DND-41 (cell line): ENCODE data around the gene GPR108.

Experiments
- ATAC-seq: fragments of 200-7000 bp; cut with Tn5 transposase; 3 replicates; pipeline ENCODE4 v1.9.1; 2021; ENCODE audit warnings: low read depth; ENCODE audit not compliant: insufficient read depth
- DNase-seq: peaks from one replicate; pipeline ENCODE4 v3.0.0-alpha.2; 2020
- H2AFZ ChIP-seq: 2 replicates; pipeline ENCODE4 v1.6.0; 2012; ENCODE audit warnings: low read depth, low read length
- H3K27ac ChIP-seq: 2 replicates; pipeline ENCODE4 v1.5.1; 2012; ENCODE audit warnings: low read length, inconsistent platforms
- H3K27me3 ChIP-seq: fragments of 200-600 bp; sonication (generic); 2 replicates; pipeline ENCODE4 v1.6.0; 2012; ENCODE audit warnings: low read length, mild to moderate bottlenecking, inconsistent platforms; ENCODE audit not compliant: insufficient read depth, poor library complexity
- H3K36me3 ChIP-seq: 2 replicates; pipeline ENCODE4 v1.5.1; 2012; ENCODE audit warnings: low read length, inconsistent platforms; ENCODE audit not compliant: insufficient read depth
- H3K4me1 ChIP-seq: 2 replicates; pipeline ENCODE4 v1.5.1; 2012; ENCODE audit warnings: mild to moderate bottlenecking, low read length; ENCODE audit not compliant: insufficient read depth
- H3K4me2 ChIP-seq: 2 replicates; pipeline ENCODE4 v1.6.0; 2012; ENCODE audit warnings: mild to moderate bottlenecking, moderate library complexity, low read length, inconsistent platforms; ENCODE audit not compliant: insufficient read depth
- H3K4me3 ChIP-seq, 2 experiments: fragments of 200-600 bp in 1 of 2; shearing (Covaris generic) in 1 of 2; 2 replicates each; pipeline ENCODE4 v1.5.1; 2012 to 2016; ENCODE audit warnings: inconsistent platforms in 2 of 2, low read length in 2 of 2, mild to moderate bottlenecking in 2 of 2, low read depth in 1 of 2, moderate library complexity in 1 of 2
- H3K79me2 ChIP-seq: 2 replicates; pipeline ENCODE4 v1.6.0; 2012; ENCODE audit warnings: low read length, inconsistent platforms; ENCODE audit not compliant: insufficient read depth
- H3K9ac ChIP-seq: 2 replicates; pipeline ENCODE4 v1.6.0; 2012; ENCODE audit warnings: low read depth, mild to moderate bottlenecking, inconsistent platforms, low read length, moderate library complexity
- H3K9me3 ChIP-seq: 2 replicates; pipeline ENCODE4 v1.5.1; 2012; ENCODE audit warnings: low read length, moderate library complexity, mild to moderate bottlenecking, inconsistent platforms; ENCODE audit not compliant: insufficient read depth, severe bottlenecking
- H4K20me1 ChIP-seq: 2 replicates; pipeline ENCODE4 v1.6.0; 2012; ENCODE audit warnings: low read length; ENCODE audit not compliant: insufficient read depth
- CTCF ChIP-seq: IDR thresholded peaks from 2 replicates; pipeline ENCODE4 v1.5.1; 2012; ENCODE audit warnings: borderline replicate concordance, low read length, moderate library complexity, mild to moderate bottlenecking; ENCODE audit not compliant: poor library complexity, severe bottlenecking; ENCODE audit errors: extremely low read depth
- EZH2 ChIP-seq: IDR thresholded peaks from 3 replicates; pipeline ENCODE4 v1.6.1; 2012; ENCODE audit warnings: borderline replicate concordance, low read depth, mild to moderate bottlenecking, moderate library complexity, low read length, inconsistent platforms; ENCODE audit not compliant: severe bottlenecking

Gene GPR108

GRCh38 chr19:6685482-6685881 lies 51.9 kb downstream of the GPR108 start:
- Histone ChIP-seq H3K9me3 (no peaks in the 10 kb centered on the region), H4K20me1 (no peaks in the 10 kb centered on the region), H2AFZ (no peak overlapping the region), H3K36me3 (no peaks in the 10 kb centered on the region), H3K4me2 (no peak overlapping the region), H3K4me3 (no peak overlapping the region), H3K4me1 (no peaks in the 10 kb centered on the region), H3K27ac (no peak overlapping the region), H3K27me3 (peaks cover 4% of the 10 kb centered on the region), H3K9ac (no peak overlapping the region), H3K79me2 (no peaks in the 10 kb centered on the region)
- ATAC-seq (no peak), DNase-seq (no peak)
- no peak for TF ChIP-seq CTCF
- TF ChIP-seq EZH2 = no peak

- no peaks in the 10 kb centered on the region for H4K20me1 ChIP-seq
- TF ChIP-seq CTCF (no peak), EZH2 (no peak)
- H3K4me3 ChIP-seq = no peak overlapping the region
- no peaks in the 10 kb centered on the region for H3K79me2 ChIP-seq
- no peaks in the 10 kb centered on the region for H3K4me1 ChIP-seq
- no peak overlapping the region for H3K27ac ChIP-seq
- no peak overlapping the region for H3K4me2 ChIP-seq
- no peaks in the 10 kb centered on the region for H3K9me3 ChIP-seq
- peaks cover 4% of the 10 kb centered on the region for H3K27me3 ChIP-seq
- H3K36me3 ChIP-seq = no peaks in the 10 kb centered on the region
- H3K9ac ChIP-seq = no peak overlapping the region
- H2AFZ ChIP-seq = no peak overlapping the region
- no peak for ATAC-seq
- no peak for DNase-seq
Observed at GRCh38 chr19:6683971-6684370, 53.4 kb downstream of the GPR108 start.

GRCh38 chr19:6682607-6683128 lies 54.7 kb downstream of the GPR108 start:
- Histone ChIP-seq H3K4me2 (no peak overlapping the region), H3K36me3 (no peaks in the 10 kb centered on the region), H3K27ac (no peak overlapping the region), H4K20me1 (no peaks in the 10 kb centered on the region), H3K9me3 (no peaks in the 10 kb centered on the region), H2AFZ (no peak overlapping the region), H3K4me1 (no peaks in the 10 kb centered on the region), H3K4me3 (no peak overlapping the region), H3K79me2 (no peaks in the 10 kb centered on the region), H3K27me3 (peaks cover 4% of the 10 kb centered on the region), H3K9ac (no peak overlapping the region)
- TF ChIP-seq EZH2 = no peak
- TF ChIP-seq CTCF = no peak
- DNase-seq = no peak
- ATAC-seq = no peak

GRCh38 chr19:6680141-6680540 lies 57.2 kb downstream of the GPR108 start:
- H3K27me3 ChIP-seq = peaks cover 4% of the 10 kb centered on the region
- no peak for TF ChIP-seq CTCF
- no peak for TF ChIP-seq EZH2
- DNase-seq (no peak), ATAC-seq (no peak)
- H3K27ac ChIP-seq = no peak overlapping the region
- no peaks in the 10 kb centered on the region for H3K9me3 ChIP-seq
- no peak overlapping the region for H2AFZ ChIP-seq
- no peaks in the 10 kb centered on the region for H4K20me1 ChIP-seq
- H3K4me3 ChIP-seq = no peak overlapping the region
- H3K36me3 ChIP-seq = no peaks in the 10 kb centered on the region
- H3K4me1 ChIP-seq = peaks cover 3% of the 10 kb centered on the region
- no peaks in the 10 kb centered on the region for H3K79me2 ChIP-seq
- H3K4me2 ChIP-seq = no peak overlapping the region
- no peak overlapping the region for H3K9ac ChIP-seq
